Naive B cell (primary cell): ENCODE measurements around the gene USP53. TPM values are rescaled to one million over a fixed set of nuclear protein-coding genes. Genes with fewer than 3 reads are reported as not detected.
"Not testable (repeated sequence)": the region's sequence is repeated elsewhere in the genome, so short reads cannot be mapped to it uniquely, and the experiment has no call there.

ENCODE experiments used
- ATAC-seq, 2 donors: fragments of 150-1000 bp; cut with Tn5 transposase; 2 replicates each; pipeline ENCODE4 v1.10.0; 2021; ENCODE audit warnings: low read depth in 2 of 2, mild to moderate bottlenecking in 2 of 2, moderate library complexity in 2 of 2
- DNase-seq: peaks from one replicate; pipeline ENCODE4 v3.0.0; 2022
- H3K27ac Mint-ChIP-seq, 6 donors: one replicate each; pipeline ENCODE4 v1.8.0; 2020 to 2022; ENCODE audit warnings: mild to moderate bottlenecking in 6 of 6, mixed read lengths in 6 of 6, moderate library complexity in 5 of 6, inconsistent platforms in 2 of 6
- H3K27me3 Mint-ChIP-seq, 3 donors: one replicate each; pipeline ENCODE4 v1.8.0; 2021 to 2022; ENCODE audit warnings: mixed read lengths in 3 of 3, mild to moderate bottlenecking in 1 of 3
- H3K36me3 Mint-ChIP-seq, 2 donors: one replicate each; pipeline ENCODE4 v1.8.0; 2020 to 2022; ENCODE audit warnings: mixed read lengths in 2 of 2, inconsistent platforms in 1 of 2, mild to moderate bottlenecking in 1 of 2
- H3K4me1 Mint-ChIP-seq, 3 donors: one replicate each; pipeline ENCODE4 v1.8.0; 2020 to 2022; ENCODE audit warnings: mixed read lengths in 3 of 3, inconsistent platforms in 1 of 3, mild to moderate bottlenecking in 1 of 3, moderate library complexity in 1 of 3
- H3K4me3 Mint-ChIP-seq, 8 donors: one replicate each; pipeline ENCODE4 v1.8.0; 2020 to 2022; ENCODE audit warnings: mild to moderate bottlenecking in 8 of 8, mixed read lengths in 8 of 8, moderate library complexity in 8 of 8, inconsistent platforms in 2 of 8
- H3K9me3 Mint-ChIP-seq, 7 donors: one replicate each; pipeline ENCODE4 v1.8.0; 2020 to 2022; ENCODE audit warnings: mixed read lengths in 7 of 7, mild to moderate bottlenecking in 5 of 7, inconsistent platforms in 2 of 7, moderate library complexity in 1 of 7
- polyA plus RNA-seq, 6 donors: library from polyadenylated mRNA; unstranded; fragments of 300-500 nt; fragmentation: Illumina TruSeq; gene quantifications; one replicate each; pipeline ENCODE4 v1.2.3, GENCODE V29; 2021; ENCODE audit warnings: low read depth in 6 of 6

USP53 gene
- 10 to 100 TPM in 2 of 6 donors, 1 to 10 TPM in 3, under 1 TPM in 1; 1.00 to 19.4 (median 7.0) TPM for polyA plus RNA-seq

GRCh38 chr4:119212234-119212963 lies at the start of gene USP53:
USP53 (plus strand) TSS chr4:119212713; CDS start chr4:119239760, 27,047 bp downstream.
- Mint-ChIP-seq H3K4me3 (peak within 1 kb of the TSS; percentile 89 to 99 (median 96)), H3K9me3 (no peaks in the 10 kb centered on the region), H3K27me3 (no peaks in the 10 kb centered on the region), H3K36me3 (peaks cover 3% of the 10 kb centered on the region in 2 donors), H3K27ac (peak within 1 kb of the TSS; percentile 84 to 95 (median 92)), H3K4me1 (peaks cover 19 to 45% (median 22%) of the 10 kb centered on the region in 3 donors)
- DNase-seq: peak; percentile 95
- peak; percentile 88 to 89 for ATAC-seq

- H3K36me3 Mint-ChIP-seq: no peaks in the 10 kb centered on the region
- no peak overlapping the region for H3K27ac Mint-ChIP-seq
- H3K4me3 Mint-ChIP-seq: no peak overlapping the region
- no peaks in the 10 kb centered on the region for H3K9me3 Mint-ChIP-seq
- peaks cover 3 to 21% (median 8%) of the 10 kb centered on the region in 3 donors for H3K27me3 Mint-ChIP-seq
- DNase-seq (no peak), ATAC-seq (no peak)
- H3K4me1 Mint-ChIP-seq: no peaks in the 10 kb centered on the region
Measured at GRCh38 chr4:119165767-119166166, 46.7 kb upstream of the USP53 start.

GRCh38 chr4:119170195-119170594 lies 42.3 kb upstream of the USP53 start:
- no peak overlapping the region for H3K27ac Mint-ChIP-seq
- H3K4me1 Mint-ChIP-seq: no peaks in the 10 kb centered on the region
- H3K27me3 Mint-ChIP-seq: peaks cover 0 to 3% (median 0%) of the 10 kb centered on the region in 3 donors
- H3K4me3 Mint-ChIP-seq: no peak overlapping the region
- no peak for ATAC-seq
- H3K9me3 Mint-ChIP-seq: no peaks in the 10 kb centered on the region
- peaks cover 0 to 4% of the 10 kb centered on the region in 2 donors for H3K36me3 Mint-ChIP-seq
- no peak for DNase-seq

GRCh38 chr4:119172223-119172622 lies 40.3 kb upstream of the USP53 start:
- no peak overlapping the region for H3K4me3 Mint-ChIP-seq
- ATAC-seq (no peak), DNase-seq (no peak)
- H3K36me3 Mint-ChIP-seq: peaks cover 0 to 7% of the 10 kb centered on the region in 2 donors
- peak overlapping the region in 1 of 6 donors; percentile 13 for H3K27ac Mint-ChIP-seq
- peaks cover 0 to 6% (median 3%) of the 10 kb centered on the region in 3 donors for H3K27me3 Mint-ChIP-seq
- no peaks in the 10 kb centered on the region for H3K4me1 Mint-ChIP-seq
- no peaks in the 10 kb centered on the region for H3K9me3 Mint-ChIP-seq

DNA sequence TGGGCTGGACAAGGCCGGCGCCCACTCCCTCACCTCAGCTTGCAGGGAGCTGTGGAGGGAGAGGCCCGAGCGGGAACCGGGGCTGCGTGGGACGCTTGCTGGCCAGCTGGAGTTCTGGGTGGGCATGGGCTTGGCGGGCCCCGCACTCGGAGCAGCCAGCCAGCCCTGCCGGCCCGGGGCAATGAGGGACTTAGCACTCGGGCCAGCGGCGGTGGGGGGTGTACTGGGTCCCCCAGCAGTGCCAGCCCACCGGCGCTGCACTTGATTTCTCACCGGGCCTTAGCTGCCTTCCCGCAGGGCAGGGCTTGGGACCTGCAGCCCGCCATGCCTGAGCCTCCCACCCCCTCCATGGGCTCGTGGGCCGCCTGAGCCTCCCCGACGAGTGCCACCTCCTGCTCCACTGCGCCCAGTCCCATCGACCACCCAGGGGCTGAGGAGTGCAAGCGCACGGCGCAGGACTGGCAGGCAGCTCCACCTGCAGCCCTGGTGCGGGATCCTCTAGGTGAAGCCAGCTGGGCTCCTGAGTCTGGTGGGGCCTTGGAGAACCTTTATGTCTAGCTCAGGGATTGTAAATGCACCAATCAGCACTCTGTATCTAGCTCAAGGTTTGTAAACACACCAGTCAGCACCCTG lies 38.7 kb upstream of the USP53 start:
- H3K4me1 Mint-ChIP-seq, ATAC-seq, H3K4me3 Mint-ChIP-seq, H3K27ac Mint-ChIP-seq, DNase-seq, H3K9me3 Mint-ChIP-seq: not testable (repeated sequence)
- peaks cover 0 to 12% of the 10 kb centered on the region in 2 donors for H3K36me3 Mint-ChIP-seq
- peaks cover 10 to 11% (median 10%) of the 10 kb centered on the region in 3 donors for H3K27me3 Mint-ChIP-seq

- DNase-seq (no peak), ATAC-seq (no peak)
- Mint-ChIP-seq H3K27ac (peak overlapping the region in 1 of 6 donors; percentile 63), H3K4me3 (no peak overlapping the region), H3K4me1 (no peaks in the 10 kb centered on the region), H3K27me3 (peaks cover 15 to 22% (median 19%) of the 10 kb centered on the region in 3 donors), H3K36me3 (peaks cover 0 to 12% of the 10 kb centered on the region in 2 donors), H3K9me3 (no peaks in the 10 kb centered on the region)
Measured at GRCh38 chr4:119179011-119179410, 33.5 kb upstream of the USP53 start.

GRCh38 chr4:119184128-119184527 lies 28.4 kb upstream of the USP53 start:
- Mint-ChIP-seq H3K4me3 (no peak overlapping the region), H3K36me3 (no peaks in the 10 kb centered on the region), H3K27ac (no peak overlapping the region)

DNA sequence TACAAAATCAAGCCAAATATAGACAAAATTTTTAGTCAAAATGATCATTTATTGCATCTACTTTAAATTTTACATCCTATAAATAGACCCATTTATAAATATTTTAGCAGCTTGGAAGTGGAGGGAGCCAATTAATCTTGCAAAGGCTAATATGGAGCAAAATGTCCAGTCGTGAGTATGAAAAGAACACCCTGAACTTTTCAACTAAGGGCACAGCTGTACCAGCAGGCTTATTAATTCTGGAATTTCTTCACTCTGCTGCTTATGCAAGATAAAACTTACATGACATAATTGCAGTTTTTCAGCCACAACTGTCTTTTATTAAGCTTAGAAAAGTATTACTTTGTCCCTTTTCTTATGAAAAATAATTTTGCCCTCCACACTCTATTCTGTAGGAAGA lies 22.9 kb upstream of the USP53 start:
- H3K36me3 Mint-ChIP-seq: peaks cover 0 to 4% of the 10 kb centered on the region in 2 donors

More at GRCh38 chr4:119184128-119184527, 28.4 kb upstream of the USP53 start:
- ATAC-seq (no peak), DNase-seq (no peak)
- Mint-ChIP-seq H3K9me3 (peaks cover 0 to 1% (median 0%) of the 10 kb centered on the region in 7 donors), H3K27me3 (peaks cover 2 to 21% (median 19%) of the 10 kb centered on the region in 3 donors), H3K4me1 (no peaks in the 10 kb centered on the region)

DNA sequence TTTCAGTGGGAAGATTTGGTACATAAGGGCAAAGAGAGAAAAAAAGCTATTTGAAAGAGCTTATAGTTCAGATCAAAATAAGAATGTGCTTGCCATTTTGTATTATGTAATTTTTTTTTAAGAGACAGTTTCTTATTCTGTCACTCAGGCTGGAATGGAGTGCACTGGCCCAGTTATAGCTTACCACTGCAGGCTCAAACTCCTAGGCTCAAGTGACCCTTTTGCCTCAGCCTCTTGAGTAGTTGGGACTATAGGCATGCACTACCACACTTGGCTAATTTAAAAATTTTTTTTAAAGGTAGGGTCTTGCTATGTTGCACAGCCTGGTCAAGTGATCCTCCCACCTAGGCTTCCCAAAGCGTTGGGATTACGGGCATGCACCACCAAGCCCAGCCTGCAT lies 22.2 kb upstream of the USP53 start:
- Mint-ChIP-seq H3K36me3 (peaks cover 0 to 4% of the 10 kb centered on the region in 2 donors), H3K27ac (no peak overlapping the region), H3K9me3 (no peaks in the 10 kb centered on the region), H3K4me3 (no peak overlapping the region), H3K4me1 (no peaks in the 10 kb centered on the region), H3K27me3 (peaks cover 0 to under 1% (median 0%) of the 10 kb centered on the region in 3 donors)
- ATAC-seq (no peak), DNase-seq (no peak)

More for the DNA sequence above, 22.9 kb upstream of the USP53 start:
- Mint-ChIP-seq H3K4me1 (no peaks in the 10 kb centered on the region), H3K9me3 (peaks cover 0 to 1% (median 0%) of the 10 kb centered on the region in 7 donors), H3K27me3 (peaks cover 0 to 8% (median 6%) of the 10 kb centered on the region in 3 donors), H3K27ac (no peak overlapping the region), H3K4me3 (no peak overlapping the region)
- DNase-seq (no peak), ATAC-seq (no peak)

DNA sequence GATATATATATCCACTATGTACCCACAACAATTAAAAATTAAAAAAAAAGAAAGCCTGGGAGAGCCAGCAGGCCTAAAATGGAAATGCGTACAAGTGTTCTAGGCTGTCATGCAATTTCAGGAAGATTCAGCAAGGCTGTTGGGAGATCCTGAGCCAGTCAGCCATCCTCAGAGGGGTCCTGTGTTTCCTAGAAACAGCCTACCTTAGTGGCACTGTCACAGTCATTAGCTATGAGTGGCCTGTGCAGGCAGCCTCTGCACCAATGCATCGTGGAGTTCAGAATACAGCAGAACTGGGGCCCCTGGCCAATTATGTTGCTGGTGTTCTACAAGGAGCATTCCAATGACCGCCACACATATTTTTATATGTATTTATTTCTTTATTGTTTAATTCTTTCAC lies 21.0 kb upstream of the USP53 start:
- Mint-ChIP-seq H3K27ac (no peak overlapping the region), H3K9me3 (no peaks in the 10 kb centered on the region), H3K36me3 (peaks cover 0 to 4% of the 10 kb centered on the region in 2 donors), H3K4me3 (peak overlapping the region in 1 of 8 donors; percentile 48), H3K27me3 (no peaks in the 10 kb centered on the region), H3K4me1 (peaks cover 0 to 8% (median 0%) of the 10 kb centered on the region in 3 donors)
- ATAC-seq (no peak), DNase-seq (no peak)

DNA sequence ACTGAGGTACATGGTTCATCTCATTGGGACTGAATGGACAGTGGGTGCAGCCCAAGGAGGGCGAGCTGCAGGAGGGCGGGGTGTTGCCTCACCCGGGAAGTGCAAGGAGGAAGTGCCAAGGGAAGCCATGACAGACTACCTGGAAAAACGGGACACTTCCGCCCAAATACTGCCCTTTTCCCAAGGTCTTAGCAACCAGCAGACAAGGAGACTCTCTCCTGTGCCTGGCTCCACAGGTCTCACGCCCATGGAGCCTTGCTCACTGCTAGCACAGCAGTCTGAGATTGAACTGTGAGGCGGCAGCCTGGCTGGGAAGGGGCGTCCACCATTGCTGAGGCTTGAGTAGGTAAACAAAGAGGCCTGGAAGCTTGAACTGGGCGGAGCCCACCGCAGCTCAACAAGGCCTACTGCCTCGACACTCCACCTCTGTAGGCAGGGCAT lies 14.7 kb upstream of the USP53 start:
- Mint-ChIP-seq H3K36me3 (peaks cover 0 to 11% of the 10 kb centered on the region in 2 donors), H3K27ac (no peak overlapping the region), H3K4me1 (peaks cover 0 to 30% (median 15%) of the 10 kb centered on the region in 3 donors), H3K27me3 (peaks cover 0 to 25% (median 8%) of the 10 kb centered on the region in 3 donors), H3K4me3 (no peak overlapping the region), H3K9me3 (peaks cover 0 to 11% (median 0%) of the 10 kb centered on the region in 7 donors)
- no peak for DNase-seq
- no peak for ATAC-seq

DNA sequence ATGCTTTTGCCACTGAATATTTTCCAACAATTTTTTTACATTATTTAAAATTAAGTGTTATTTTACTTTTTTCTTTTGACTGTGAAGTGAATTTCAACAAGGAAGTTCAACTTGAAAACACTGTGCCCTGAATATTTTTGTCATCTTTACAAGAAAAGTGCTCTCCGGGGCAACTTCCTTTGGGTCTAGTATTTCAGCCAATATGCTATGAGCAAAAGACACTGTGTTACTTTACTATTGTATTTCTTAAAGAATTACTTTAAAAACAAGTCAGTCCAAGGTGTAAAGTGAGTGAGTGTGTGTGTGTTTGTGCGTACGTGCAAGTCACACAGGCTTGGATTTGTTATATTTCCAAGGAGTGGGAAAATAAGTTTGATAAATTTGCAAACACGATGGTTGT lies 7.6 kb upstream of the USP53 start:
- Mint-ChIP-seq H3K4me1 (peaks cover 0 to 51% (median 15%) of the 10 kb centered on the region in 3 donors), H3K27ac (no peak overlapping the region), H3K27me3 (peaks cover 0 to 14% (median 4%) of the 10 kb centered on the region in 3 donors), H3K4me3 (peak overlapping the region in 1 of 8 donors; percentile 25), H3K36me3 (peaks cover 0 to 5% of the 10 kb centered on the region in 2 donors), H3K9me3 (peaks cover 0 to 4% (median 0%) of the 10 kb centered on the region in 7 donors)
- DNase-seq (no peak), ATAC-seq (no peak)

- no peak for ATAC-seq
- no peak for DNase-seq
- peaks cover 1 to 55% (median 10%) of the 10 kb centered on the region in 3 donors for H3K4me1 Mint-ChIP-seq
- no peak overlapping the region for H3K4me3 Mint-ChIP-seq
- no peak overlapping the region for H3K27ac Mint-ChIP-seq
- H3K27me3 Mint-ChIP-seq: peaks cover 0 to 7% (median 0%) of the 10 kb centered on the region in 3 donors
- H3K36me3 Mint-ChIP-seq: peaks cover 0 to 5% of the 10 kb centered on the region in 2 donors
- peaks cover 0 to 4% (median 0%) of the 10 kb centered on the region in 7 donors for H3K9me3 Mint-ChIP-seq
Measured at GRCh38 chr4:119205690-119206089, 6.8 kb upstream of the USP53 start.
